Measurements from ENCODE around the gene ERVW-1.

The ERVW-1 gene

GRCh38 chr7:92422926-92423325, 54.8 kb downstream of the ERVW-1 start:
- DNase-seq, result no peak

- peak; percentile 5 to 54 for DNase-seq
Measured at GRCh38 chr7:92421676-92422435, 55.9 kb downstream of the ERVW-1 start.

Measured in NCI-H524 (cell line).